Measurements from ENCODE around the gene RAD51B.

GRCh38 chr14:68407285-68407684 lies 587.7 kb downstream of the RAD51B start:
- TF ChIP-seq POLR2AphosphoS5 (IDR thresholded peaks at IDR 0.05; ENCODE audit: low read depth, low read length) (no peak), POLR2A (IDR thresholded peaks at IDR 0.05; ENCODE audit: low read depth, low read length) (no peak), TAF1 (IDR thresholded peaks at IDR 0.05; ENCODE audit: borderline replicate concordance, low read depth, low read length) (no peak)

Measured in GM12892 (cell line).